Activated CD8-positive, alpha-beta memory T cell treated with anti-CD3 and anti-CD28 coated beads for 36 hours (primary cell): ENCODE data around the gene ASTN1. TPM values are rescaled to one million over a fixed set of nuclear protein-coding genes. Genes with fewer than 3 reads are reported as not detected.

Experiments
- CTCF ChIA-PET: fragments of 350-600 bp; sonication (Branson Sonifier 250); formaldehyde crosslinking; loops from one replicate; lab custom pipeline; 2021; ENCODE audit warnings: antibody characterized with exemption; lab: Charles Lee
- POLR2A ChIA-PET: fragments of 350-600 bp; sonication (Branson Sonifier 250); formaldehyde crosslinking; loops from one replicate; lab custom pipeline; 2021; ENCODE audit warnings: antibody characterized with exemption; lab: Charles Lee
- total RNA-seq, 2 experiments: library from RNA; stranded (reverse); gene quantifications; one replicate each; pipeline ENCODE4 v1.2.3, GENCODE V29; 2021

ASTN1 gene
- total RNA-seq, 2 experiments from 2014 or later: not detected

DNA sequence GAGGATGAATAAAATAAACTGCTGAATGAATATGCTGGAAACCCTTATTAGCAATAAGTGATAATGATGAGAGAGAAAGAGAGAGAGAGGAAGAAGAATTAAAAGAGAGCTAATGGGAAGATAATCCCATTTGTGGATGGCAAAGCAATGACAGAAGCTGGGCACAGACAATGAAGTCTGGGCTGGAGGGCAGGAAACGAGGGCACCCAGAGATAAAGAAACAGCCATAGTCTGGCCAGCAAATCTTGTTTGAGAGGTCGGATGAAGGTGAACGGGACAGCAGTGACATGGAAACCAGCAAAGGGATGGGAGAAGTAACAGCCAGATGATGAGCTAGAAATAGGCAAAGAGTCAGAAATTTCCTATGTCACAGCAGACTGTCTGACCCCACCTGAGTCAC lies 155.9 kb downstream of the ASTN1 start:
- POLR2A ChIA-PET: no interaction called here
- CTCF ChIA-PET: no interaction called here

DNA sequence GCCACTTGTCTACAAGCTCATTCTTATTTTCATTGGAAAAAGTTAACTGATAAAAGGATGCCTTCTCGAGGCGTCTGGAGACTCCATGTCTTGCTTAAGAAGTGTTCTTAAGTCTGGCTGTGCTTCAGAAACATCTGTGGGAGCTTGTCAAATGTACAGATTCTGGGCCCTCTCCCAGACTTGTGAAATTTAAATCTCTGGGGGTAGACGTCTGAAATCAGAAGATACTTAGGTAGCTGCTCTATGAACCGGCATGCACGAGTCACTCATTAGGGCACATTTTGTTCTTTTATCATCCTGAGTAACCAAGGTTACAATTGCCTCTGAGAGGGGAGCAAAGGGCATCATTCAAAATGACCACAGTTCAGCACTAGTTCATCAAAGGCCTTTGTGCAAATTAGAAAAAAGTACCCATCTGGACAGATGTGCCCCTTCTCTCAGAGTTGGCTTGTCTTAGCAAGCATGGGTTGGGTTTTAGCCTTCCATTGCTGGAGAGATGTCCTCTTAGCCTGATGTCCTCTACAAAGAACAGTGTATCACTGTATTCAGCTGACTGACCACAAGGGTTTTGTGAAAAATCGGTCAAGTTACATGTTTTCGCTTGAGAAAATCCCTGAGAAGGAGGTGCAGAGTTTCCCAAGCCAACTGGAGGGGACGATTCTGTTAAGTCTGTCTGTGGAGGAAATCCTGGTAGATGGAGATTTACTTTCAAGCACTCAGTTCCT lies 156.9 kb downstream of the ASTN1 start:
- ChIA-PET POLR2A (no interaction called here), CTCF (no interaction called here)

DNA sequence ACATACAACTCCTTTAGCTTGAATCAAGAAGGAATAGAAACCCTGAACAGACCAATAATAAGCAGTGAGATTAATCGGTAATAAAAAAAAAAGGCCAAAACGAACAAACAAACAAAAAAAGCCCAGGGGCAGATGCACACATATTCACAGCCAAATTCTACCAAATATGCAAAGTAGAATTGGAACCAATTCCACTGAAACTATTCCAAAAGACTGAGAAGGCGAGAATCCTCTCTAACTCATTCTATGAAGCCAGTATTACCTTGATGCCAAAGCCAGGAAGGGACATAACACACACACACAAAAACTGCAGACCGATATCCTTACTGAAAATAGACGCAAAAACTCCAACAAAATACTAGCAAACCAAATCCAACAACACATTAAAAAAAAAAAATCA lies 161.6 kb downstream of the ASTN1 start:
- CTCF ChIA-PET: no interaction called here
- POLR2A ChIA-PET: no interaction called here

DNA sequence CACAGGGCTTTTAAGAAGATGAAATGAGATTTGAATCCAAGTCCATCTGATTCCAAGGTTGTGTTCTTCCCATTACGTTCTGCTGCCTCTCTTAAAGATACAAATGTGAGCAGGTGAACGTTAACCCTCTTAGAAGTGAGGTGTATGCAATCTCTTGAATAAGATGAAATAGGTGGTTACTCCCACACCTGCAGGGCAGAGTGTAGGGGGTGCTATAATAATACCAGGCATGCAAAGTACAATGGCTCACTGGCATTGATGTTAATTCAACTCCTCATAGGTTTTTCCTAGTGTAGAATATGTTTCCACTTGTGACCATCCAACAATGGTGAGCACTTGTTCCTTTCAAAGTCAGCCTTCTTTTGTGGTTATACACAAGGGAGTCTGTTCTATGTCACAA lies 163.0 kb downstream of the ASTN1 start:
- POLR2A ChIA-PET: no interaction called here
- CTCF ChIA-PET: no interaction called here

DNA sequence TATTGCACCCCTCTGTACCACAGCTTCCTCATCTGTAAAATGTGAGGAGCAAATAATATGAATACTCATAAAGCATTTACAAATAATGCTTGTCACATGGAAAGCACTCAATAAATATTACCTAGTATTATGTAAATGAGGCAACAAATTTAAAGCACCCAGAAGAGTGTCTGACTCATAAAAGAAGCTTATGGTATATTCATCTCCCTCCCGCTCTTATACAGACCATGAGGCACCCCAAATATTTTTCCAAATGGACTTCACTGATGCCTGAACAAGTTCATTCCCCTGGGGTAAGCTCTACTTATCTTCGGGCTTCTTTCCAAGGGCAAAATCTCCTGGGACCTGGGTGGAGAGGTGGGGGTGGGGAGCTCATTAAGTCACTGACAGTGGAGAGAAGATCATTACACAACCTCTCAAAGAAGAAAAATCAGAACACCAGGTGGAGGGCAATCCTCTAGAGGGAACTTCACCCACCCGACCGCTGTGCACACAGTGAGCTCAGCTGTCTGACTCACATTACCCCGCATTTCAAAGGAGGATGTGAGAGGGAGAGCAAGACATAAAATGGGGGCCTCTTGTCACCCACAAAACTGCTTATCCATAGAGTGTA lies 166.2 kb downstream of the ASTN1 start:
- POLR2A ChIA-PET: no interaction called here

DNA sequence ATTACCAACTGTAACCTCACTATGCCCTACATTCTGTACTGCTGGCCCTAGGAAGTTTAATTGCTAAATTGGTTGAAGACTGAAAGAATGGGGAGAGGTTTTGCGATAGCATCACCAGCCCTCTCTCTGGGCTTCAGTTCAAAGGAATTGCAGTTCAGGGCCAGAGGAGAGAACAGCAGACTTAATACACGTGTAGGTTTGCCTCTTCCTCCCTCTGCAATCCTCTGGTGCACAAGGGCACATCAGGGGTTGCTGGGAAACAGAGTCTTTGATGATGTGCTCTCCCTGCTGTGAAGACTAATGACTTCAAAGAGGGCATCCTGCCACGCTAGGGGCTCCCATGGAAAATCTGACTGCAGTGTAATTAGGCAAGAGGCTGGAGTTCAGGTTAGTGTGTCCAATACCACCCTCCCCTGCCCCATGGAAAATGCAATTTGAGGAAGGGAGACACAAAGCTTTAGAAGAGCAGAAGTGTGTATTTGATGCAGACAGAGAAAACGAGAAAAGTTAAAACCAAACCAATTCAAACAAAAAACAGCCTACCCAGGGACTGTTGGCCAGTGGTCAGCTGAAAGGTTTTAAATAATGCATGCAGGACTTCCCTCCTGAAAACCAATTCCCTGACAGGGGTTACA lies 167.9 kb downstream of the ASTN1 start:
- ChIA-PET CTCF (no interaction called here), POLR2A (no interaction called here)

More for the DNA sequence above, 166.2 kb downstream of the ASTN1 start:
- CTCF ChIA-PET: no interaction called here

DNA sequence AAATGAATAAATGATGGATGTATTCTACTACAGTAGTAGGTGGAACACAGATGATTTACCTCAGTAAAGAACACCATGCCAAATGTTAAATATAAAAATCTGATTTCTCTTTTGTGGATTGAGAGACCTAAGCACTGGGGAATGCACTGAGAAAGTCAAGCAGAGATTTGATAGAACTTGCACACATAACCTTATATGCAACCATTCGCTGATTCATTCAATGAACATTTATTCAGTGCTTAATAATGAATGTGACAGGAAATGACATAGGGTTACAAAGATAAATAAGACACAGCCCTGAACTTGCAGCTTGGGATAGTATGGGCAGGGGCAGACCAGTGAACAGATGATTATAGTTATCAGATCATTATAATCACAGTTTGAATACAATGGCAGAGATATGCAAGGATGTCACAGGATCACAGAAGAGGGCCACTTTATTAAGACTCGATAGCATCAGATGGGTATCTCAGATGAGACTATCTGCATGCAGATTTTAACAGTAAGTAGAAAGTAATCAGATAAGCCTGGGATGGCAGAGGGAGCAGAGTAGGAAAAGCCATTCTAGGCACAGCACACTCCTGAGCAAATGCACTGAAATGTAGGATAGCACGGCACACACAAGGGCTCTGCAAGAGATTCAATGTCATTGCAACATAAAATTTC lies 169.4 kb downstream of the ASTN1 start:
- CTCF ChIA-PET: no interaction called here
- POLR2A ChIA-PET: no interaction called here

DNA sequence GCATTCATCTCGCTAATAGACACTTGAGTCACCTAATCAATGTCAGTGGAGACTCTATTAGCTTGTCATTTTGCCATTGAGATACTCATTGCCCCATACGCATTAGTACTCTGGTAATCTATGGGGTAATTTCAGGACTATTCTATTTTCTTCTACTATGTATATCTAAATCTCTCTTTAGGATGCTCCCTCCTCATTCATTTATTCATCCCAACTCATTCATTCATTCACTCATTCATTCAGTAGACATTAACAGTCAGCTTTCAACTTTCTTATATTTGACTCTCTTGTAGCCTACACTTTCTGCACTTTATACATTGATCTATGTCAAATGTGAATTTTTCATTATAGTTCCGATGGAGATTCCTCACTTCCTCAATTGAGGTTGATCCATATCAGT lies 170.9 kb downstream of the ASTN1 start:
- POLR2A ChIA-PET: no interaction called here

DNA sequence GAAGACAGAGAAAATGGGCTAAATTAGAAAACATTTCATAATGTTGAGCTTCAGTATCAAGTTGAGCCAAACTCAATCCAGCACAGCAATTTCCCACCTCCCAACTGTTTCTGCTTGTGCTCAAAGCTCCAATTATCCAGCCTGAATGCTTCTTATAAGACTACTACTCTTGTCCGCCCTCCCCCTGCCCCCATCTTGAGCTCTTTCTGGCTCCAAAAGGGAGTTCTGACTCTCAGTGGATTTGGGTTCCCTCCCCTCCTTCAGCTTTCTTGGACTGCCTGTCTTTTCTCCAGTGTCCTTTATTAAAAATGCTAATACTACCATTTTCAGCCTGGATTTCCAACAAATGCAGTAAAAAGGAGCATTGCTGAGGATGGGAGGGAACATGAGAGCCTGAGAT lies 174.8 kb downstream of the ASTN1 start:
- CTCF ChIA-PET: no interaction called here
- POLR2A ChIA-PET: no interaction called here

More for the DNA sequence above, 170.9 kb downstream of the ASTN1 start:
- CTCF ChIA-PET: no interaction called here

DNA sequence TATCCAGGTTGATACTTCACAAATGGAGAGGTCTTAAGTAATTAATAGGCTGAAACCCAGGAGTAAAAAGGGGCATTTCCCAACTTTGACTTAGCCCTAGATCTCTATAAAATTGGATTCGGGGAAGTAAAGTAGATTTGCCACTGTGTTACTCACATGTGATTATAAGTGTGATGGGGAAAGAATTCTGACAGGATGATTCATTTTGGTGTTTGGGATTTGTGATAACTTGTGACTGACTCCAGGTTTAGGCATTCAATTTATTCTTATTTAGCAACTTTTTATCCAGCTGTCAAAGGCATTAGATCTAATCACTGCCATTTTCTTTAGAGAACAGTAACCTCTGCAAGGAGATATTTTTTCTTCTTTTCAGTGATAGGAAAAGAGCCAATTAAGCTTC lies 175.5 kb downstream of the ASTN1 start:
- CTCF ChIA-PET: no interaction called here

DNA sequence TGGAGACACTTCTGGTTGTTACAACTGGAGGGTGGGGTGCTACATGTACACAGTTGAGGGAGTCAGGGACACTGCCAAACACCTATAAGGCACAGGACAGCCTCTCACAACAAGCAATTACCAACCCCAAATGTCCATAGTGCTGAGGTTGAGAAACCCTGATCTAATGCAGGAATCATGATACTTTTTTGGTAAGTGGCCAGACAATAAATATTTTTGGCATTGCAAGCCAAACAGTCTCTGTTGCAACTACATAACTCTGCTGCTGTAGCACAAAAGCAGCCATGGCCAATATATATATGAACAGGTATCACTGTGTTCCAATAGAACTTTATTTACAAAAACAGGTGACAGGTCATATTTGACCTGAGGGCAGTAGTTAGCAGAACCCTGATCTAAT lies 177.5 kb downstream of the ASTN1 start:
- ChIA-PET POLR2A (no interaction called here), CTCF (no interaction called here)

More for the DNA sequence above, 175.5 kb downstream of the ASTN1 start:
- POLR2A ChIA-PET: no interaction called here

DNA sequence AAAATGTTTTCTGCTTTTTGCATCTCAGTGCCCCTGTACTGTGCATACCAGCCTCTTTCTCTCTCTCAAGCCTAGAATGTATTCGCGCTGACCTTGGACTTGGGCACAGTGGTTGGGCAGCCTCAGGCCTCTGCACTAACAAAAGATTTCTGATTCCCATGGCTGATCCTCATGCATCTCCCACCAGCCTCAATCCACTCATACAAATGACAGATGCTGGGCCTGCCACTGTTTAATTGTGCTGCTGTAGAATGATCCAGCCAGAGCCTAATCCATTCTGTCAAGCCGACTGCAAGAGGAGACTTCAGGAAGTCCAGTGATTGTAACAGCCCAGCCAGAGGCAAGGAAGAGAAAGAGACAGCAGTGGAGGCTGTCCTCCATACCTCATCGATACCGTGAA lies 180.8 kb downstream of the ASTN1 start:
- POLR2A ChIA-PET: no interaction called here

DNA sequence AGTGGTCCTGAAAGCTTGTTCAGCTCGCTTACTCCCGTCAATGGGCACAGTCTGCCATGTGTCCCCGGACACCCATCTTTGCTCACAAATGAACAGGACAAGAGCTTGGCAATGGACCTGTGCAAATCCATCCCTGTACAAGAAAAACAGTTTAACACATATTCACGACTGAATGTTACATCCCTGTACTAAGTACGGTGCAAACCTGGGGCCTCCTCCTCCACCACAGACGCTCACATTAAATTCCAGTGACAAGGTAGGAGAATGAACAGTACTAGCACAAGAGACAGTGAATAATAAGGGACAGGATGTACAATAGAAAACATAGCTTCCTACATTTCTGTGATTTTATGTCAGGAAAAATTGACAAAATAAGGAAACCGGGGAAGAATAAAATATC lies 187.7 kb downstream of the ASTN1 start:
- ChIA-PET POLR2A (no interaction called here), CTCF (no interaction called here)

More for the DNA sequence above, 180.8 kb downstream of the ASTN1 start:
- CTCF ChIA-PET: no interaction called here

DNA sequence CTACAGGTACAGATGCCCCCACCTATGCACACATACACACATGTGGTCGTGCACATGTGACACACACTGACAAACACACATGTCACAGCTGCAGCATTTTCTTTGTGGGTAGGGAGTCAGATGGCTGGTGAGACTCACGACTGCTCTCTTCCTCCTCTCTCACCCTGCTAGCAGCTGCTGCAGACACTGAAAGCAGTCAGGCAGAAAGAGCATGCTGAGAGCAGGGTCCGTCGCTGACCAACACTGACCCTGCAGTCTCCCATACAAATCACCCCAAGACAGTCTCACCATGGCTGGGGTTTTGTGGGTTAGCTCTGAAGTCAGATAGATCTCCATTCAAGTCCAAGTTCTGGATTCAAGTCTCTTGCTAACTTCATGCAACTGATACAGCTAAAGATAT lies 188.3 kb downstream of the ASTN1 start:
- CTCF ChIA-PET: no interaction called here
- POLR2A ChIA-PET: no interaction called here

DNA sequence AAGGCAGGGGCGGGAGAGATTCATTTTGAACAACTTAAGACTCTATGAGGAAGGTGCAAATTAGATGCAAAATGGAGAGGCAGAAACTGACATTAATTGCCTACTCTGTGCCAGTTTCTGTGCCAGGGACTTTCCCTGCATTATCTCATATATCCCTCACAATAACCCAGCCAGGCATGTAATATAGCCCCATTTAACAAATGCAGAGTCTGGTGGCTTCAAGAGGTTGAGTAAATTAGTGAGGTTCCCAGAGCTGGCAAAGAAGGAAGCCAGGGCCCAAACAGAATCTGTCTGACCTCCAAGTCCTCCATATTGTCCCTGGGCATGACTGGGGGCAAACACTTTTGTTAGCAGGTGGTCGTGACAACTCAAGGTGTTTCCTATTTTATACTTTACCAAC lies 199.8 kb downstream of the ASTN1 start:
- CTCF ChIA-PET: no interaction called here

DNA sequence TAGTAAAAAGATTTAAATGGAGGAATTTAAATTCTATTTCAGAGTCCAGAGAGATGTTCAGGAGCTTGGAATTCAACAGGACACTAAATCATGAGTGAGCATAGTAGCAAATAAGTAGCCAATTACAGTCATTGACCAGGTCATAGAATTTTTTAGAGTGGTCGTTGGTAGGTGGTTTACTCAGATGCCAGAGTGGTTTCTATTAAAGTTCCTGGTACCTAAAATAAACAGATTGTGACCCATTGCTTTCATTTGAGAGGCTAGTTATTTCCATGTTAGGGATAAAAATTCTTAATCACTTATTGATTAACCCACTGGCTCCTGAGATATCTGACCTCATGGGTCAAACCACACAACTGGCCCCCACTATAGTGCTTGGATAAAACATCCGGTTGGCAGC lies 201.3 kb downstream of the ASTN1 start:
- CTCF ChIA-PET: no interaction called here
- POLR2A ChIA-PET: no interaction called here

More for the DNA sequence above, 199.8 kb downstream of the ASTN1 start:
- POLR2A ChIA-PET: no interaction called here

DNA sequence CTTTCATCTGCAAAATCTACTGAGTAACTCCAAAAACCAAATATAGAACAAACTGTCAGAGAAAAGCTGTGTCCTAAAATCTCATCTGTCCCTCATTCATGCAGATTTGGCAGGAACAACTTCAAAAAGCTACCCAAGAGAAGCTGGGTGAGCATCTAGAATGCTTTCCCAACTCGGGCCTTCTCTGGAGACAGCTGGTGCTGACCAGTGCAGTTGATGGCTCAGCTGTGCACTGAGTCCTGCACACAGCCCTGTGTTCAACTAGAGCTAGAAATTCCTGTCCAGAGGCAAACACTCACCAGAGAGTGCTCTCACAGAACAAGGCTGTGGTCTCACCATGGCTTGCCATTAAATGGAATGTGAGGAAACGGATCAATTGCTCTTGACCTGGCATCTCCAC lies 202.8 kb downstream of the ASTN1 start:
- ChIA-PET CTCF (no interaction called here), POLR2A (no interaction called here)

DNA sequence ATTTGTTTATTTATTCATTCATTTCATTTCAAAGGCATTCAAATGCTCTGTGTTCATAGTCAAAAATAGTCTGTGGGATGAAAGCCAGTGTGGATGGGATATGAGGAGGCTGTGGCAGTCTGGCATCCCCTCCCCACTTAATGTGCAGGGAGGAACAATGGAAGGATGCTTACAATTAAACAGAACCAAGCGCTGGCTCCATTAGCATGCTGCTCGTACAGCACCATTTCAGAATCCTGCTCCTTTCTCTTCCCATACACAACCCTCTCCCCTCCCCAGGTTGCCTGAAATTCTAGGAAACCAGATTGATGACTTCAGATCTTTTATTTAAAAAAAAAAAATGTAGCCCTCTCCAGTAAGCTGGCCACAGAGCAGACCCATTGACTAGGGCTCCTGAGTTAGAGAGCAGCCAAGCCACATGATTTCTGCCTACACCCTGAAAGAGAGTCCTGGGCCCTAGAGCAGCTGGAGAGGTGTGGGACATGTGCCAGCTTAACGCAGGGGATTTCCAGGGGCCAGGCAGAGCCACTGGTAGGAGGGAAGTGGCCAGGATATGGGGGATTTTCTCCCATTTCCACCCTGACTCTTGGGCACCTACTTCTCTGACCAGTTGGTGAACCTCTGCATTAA lies 205.2 kb downstream of the ASTN1 start:
- ChIA-PET CTCF (no interaction called here), POLR2A (no interaction called here)

DNA sequence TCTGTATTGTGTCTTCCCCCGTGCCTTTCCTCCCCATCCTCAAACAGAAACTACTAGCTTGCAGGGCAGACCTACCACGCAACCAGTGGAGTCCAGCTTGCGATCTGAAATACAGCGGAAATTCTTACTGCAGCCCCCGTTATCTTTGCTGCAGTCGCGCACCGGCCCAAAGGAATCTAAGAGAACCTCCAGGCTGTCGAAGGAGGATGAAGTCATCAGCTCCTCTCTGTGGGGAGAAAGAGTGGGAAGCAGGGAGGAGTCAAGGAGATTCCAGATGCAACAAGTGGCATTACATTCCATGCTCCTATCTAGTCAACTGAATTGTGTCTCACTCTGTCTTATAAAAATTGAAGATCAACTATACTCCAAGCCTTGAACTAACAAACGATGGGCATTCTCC lies 206.9 kb downstream of the ASTN1 start:
- ChIA-PET POLR2A (no interaction called here), CTCF (no interaction called here)

DNA sequence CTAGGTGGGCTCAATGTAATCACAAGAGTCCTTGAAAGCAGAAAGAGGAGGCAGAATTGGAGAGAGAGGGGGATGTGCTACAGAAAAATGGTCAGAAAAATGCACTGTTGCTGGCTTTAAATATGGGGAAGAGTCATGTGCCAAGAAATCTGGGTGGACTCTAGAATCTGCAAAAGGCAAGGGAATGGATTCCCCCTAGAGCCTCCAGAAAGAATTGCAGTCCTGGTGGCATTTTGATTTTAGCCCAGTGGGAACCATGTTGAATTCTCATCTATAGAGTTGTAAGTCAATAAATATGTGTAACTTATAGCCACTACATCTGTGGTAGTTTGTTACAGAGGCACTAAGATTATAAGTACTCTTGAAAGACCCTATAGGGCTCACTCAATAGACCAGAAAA lies 210.3 kb downstream of the ASTN1 start:
- ChIA-PET CTCF (interaction anchor here (0.9 kb wide), 1 partner anchor 12 kb away, joined by 3 read pairs; no protein-coding TSS in a partner anchor), POLR2A (no interaction called here)
